Measurements from ENCODE around the gene GTPBP10.
"Not testable (repeated sequence)": the region's sequence is repeated elsewhere in the genome, so short reads cannot be mapped to it uniquely, and the experiment has no call there.

GRCh38 chr7:90334926-90335325, 11.6 kb upstream of the GTPBP10 start:
- not testable (repeated sequence) for TF ChIP-seq POLR2A, POLR2AphosphoS5, SPI1, TAF1 (IDR thresholded peaks at IDR 0.05; ENCODE audit: low read depth, low read length)

Data from GM12891 (cell line).